Spleen (tissue), 11 donors: ENCODE data around the gene CDR2. TPM values are rescaled to one million over a fixed set of nuclear protein-coding genes. Genes with fewer than 3 reads are reported as not detected.
"Not testable (repeated sequence)": the region's sequence is repeated elsewhere in the genome, so short reads cannot be mapped to it uniquely, and the experiment has no call there.

ENCODE experiments used
- DNase-seq: peaks from one replicate; pipeline ENCODE4 v3.0.0-alpha.2; 2020
- H3K27ac ChIP-seq, 8 donors: fragments of 200-600 bp; sonication (generic) in 7 of 8; 1 replicate in 4 of 8; 2 replicates in 4 of 8; pipeline versions ENCODE4 v1.5.0 to v1.8.0; 2016 to 2021; ENCODE audit warnings: inconsistent platforms in 4 of 8, mild to moderate bottlenecking in 4 of 8, moderate library complexity in 1 of 8
- H3K27me3 ChIP-seq, 7 donors: fragments of 200-600 bp; sonication (generic) in 6 of 7; replicated peaks in 1 of 7; 1 replicate in 4 of 7; 2 replicates in 3 of 7; pipeline versions ENCODE4 v1.5.0 to v1.8.0; 2016 to 2021; ENCODE audit warnings: inconsistent platforms in 3 of 7, mild to moderate bottlenecking in 1 of 7
- H3K36me3 ChIP-seq, 6 donors: fragments of 200-600 bp; sonication (generic) in 5 of 6; 1 replicate in 4 of 6; 2 replicates in 2 of 6; pipeline versions ENCODE4 v1.5.0 to v1.8.0; 2016 to 2021; ENCODE audit warnings: inconsistent platforms in 2 of 6
- H3K4me1 ChIP-seq, 6 donors: fragments of 200-600 bp; sonication (generic) in 5 of 6; 1 replicate in 3 of 6; 2 replicates in 3 of 6; pipeline versions ENCODE4 v1.5.0 to v1.8.0; 2016 to 2021; ENCODE audit warnings: inconsistent platforms in 3 of 6
- H3K4me3 ChIP-seq, 8 donors: fragments of 200-600 bp; sonication (generic) in 7 of 8; 1 replicate in 4 of 8; 2 replicates in 4 of 8; pipeline versions ENCODE4 v1.5.0 to v1.8.0; 2016 to 2021; ENCODE audit warnings: inconsistent platforms in 4 of 8, mild to moderate bottlenecking in 4 of 8, moderate library complexity in 2 of 8
- H3K9me3 ChIP-seq, 8 donors: fragments of 200-600 bp; sonication (generic) in 7 of 8; 1 replicate in 4 of 8; 2 replicates in 4 of 8; pipeline versions ENCODE4 v1.5.0 to v1.8.0; 2016 to 2021; ENCODE audit warnings: inconsistent platforms in 4 of 8
- POLR2A ChIP-seq, 3 donors: fragments of 450-650 bp; IDR thresholded peaks; one replicate each; pipeline ENCODE4 v1.5.1; 2017; ENCODE audit warnings: antibody characterized with exemption in 3 of 3, mild to moderate bottlenecking in 1 of 3
- POLR2AphosphoS5 ChIP-seq, 3 donors: sonication (generic); formaldehyde crosslinking; IDR thresholded peaks; one replicate each; pipeline ENCODE4 v1.5.1; 2017; ENCODE audit warnings: antibody characterized with exemption in 3 of 3
- WGBS, 5 donors: extraction: QIAGEN DNeasy Blood & Tissue Kit in 3 of 5; methylation state at CpG; one replicate each; pipeline versions ENCODE4 v1.1.5 to v1.1.7; 2013 to 2018; 5-methylcytosine and 5-hydroxymethylcytosine counted together
- intact Hi-C: fragments of 100-400 bp; cut with DNase I; formaldehyde crosslinking; loops from one replicate; pipeline ENCODE4 v1.15.0; 2023; ENCODE audit warnings: low total_unique reads
- polyA plus RNA-seq, 3 donors: library from polyadenylated mRNA; stranded (reverse); fragments of 200-250 nt; gene quantifications; one replicate each; pipeline ENCODE4 v1.2.1, GENCODE V29; 2013
- total RNA-seq, 7 donors: library from RNA; depleted of rRNA in 3 of 7; stranded (reverse); fragments of >200 nt in 3 of 7; fragmentation: NEBNext Ultra II Directional in 4 of 7; extraction: Animal tissue kit (Norgen Biotek cat#: 25700) in 4 of 7; gene quantifications; one replicate each; pipeline versions ENCODE4 v1.1.0 to v1.2.1, GENCODE V29; 2016 to 2021
- TF ChIP-seq, protein P1 (sequence below), 11 experiments: fragments of 200-600 bp in 7 of 11; fragments of 450-650 bp in 4 of 11; sonication (generic) in 4 of 11; IDR thresholded peaks in 8 of 11; conservative IDR thresholded peaks in 3 of 11; 1 replicate in 7 of 11; 2 replicates in 4 of 11; pipeline versions ENCODE4 v1.4.0 to v1.8.0; 2016 to 2021; ENCODE audit warnings: antibody characterized with exemption in 11 of 11, inconsistent platforms in 4 of 11, mild to moderate bottlenecking in 1 of 11
- donor health status: healthy with polysubstance abuse.
- donor health status: DM: no; HTN: no; CAD: no; lungs with moderate emphysema.
- donor health status: DM: no; HTN: no; CAD: no.
- donor health status: Bipolar disorder and iron deficiency.
- donor health status: healthy.
- donor health status: DM: no; HTN: no; CAD: no.
- donor health status: DM: yes; HTN: yes; CAD: no.

CDR2 gene
- total and polyA plus RNA-seq, 10 donors: 7.7 to 33.4 (median 23.6) TPM

GRCh38 chr16:22420606-22421135 is 46.3 kb upstream of the CDR2 start:
- H3K4me1 ChIP-seq: peaks cover 0 to 24% (median 11%) of the 10 kb centered on the region in 6 donors
- no peak overlapping the region for H3K4me3 ChIP-seq
- TF ChIP-seq POLR2A (IDR thresholded peaks at IDR 0.05): no peak
- TF ChIP-seq, protein P1, sequence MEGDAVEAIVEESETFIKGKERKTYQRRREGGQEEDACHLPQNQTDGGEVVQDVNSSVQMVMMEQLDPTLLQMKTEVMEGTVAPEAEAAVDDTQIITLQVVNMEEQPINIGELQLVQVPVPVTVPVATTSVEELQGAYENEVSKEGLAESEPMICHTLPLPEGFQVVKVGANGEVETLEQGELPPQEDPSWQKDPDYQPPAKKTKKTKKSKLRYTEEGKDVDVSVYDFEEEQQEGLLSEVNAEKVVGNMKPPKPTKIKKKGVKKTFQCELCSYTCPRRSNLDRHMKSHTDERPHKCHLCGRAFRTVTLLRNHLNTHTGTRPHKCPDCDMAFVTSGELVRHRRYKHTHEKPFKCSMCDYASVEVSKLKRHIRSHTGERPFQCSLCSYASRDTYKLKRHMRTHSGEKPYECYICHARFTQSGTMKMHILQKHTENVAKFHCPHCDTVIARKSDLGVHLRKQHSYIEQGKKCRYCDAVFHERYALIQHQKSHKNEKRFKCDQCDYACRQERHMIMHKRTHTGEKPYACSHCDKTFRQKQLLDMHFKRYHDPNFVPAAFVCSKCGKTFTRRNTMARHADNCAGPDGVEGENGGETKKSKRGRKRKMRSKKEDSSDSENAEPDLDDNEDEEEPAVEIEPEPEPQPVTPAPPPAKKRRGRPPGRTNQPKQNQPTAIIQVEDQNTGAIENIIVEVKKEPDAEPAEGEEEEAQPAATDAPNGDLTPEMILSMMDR (IDR thresholded peaks at IDR 0.05 in 8 of 11, conservative IDR thresholded peaks at IDR 0.05 in 3 of 11): no peak
- TF ChIP-seq POLR2AphosphoS5 (IDR thresholded peaks at IDR 0.05): no peak
- H3K27me3 ChIP-seq: no peaks in the 10 kb centered on the region
- H3K27ac ChIP-seq: no peak overlapping the region
- intact Hi-C loops: no loop called here
- no peaks in the 10 kb centered on the region for H3K9me3 ChIP-seq
- WGBS, 5 donors: 95 to 98% (median 96%) methylated on average over 18 of the region's 18 CpGs
- peaks cover 0 to 75% (median 19%) of the 10 kb centered on the region in 6 donors for H3K36me3 ChIP-seq
- DNase-seq: no peak

GRCh38 chr16:22419908-22420307 is 45.5 kb upstream of the CDR2 start:
- H3K9me3 ChIP-seq: no peaks in the 10 kb centered on the region
- H3K27me3 ChIP-seq: no peaks in the 10 kb centered on the region
- H3K4me3 ChIP-seq: no peak overlapping the region
- peaks cover 0 to 17% (median 9%) of the 10 kb centered on the region in 6 donors for H3K4me1 ChIP-seq
- intact Hi-C loops: no loop called here
- H3K36me3 ChIP-seq: peaks cover 0 to 67% (median 19%) of the 10 kb centered on the region in 6 donors
- no peak overlapping the region for H3K27ac ChIP-seq
- peak; percentile 65 for DNase-seq
- TF ChIP-seq, protein P1 (IDR thresholded peaks at IDR 0.05 in 8 of 11, conservative IDR thresholded peaks at IDR 0.05 in 3 of 11): no peak
- TF ChIP-seq POLR2AphosphoS5 (IDR thresholded peaks at IDR 0.05) (no peak), POLR2A (IDR thresholded peaks at IDR 0.05) (no peak)
- 96 to 98% (median 97%) methylated on average over 11 of the region's 11 CpGs for WGBS, 5 donors

DNA sequence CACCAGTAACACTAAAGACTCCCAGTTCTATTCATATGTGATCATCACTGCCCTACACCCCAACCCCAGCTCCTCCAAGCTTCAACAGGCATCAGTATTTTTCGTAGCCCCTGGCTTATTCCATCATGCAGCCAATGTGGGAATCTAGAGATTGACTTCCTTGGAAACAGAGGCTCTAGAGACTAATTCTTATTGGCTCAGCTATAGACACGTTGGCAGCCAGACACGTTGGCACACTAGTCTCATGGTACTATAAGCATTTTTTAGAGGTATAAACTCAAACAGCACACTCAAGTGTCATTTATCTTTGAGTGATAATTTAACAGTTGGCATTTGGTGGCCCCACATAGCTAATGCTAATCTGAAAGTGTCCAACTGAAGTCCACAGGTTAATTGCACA is 44.4 kb upstream of the CDR2 start:
- no peak overlapping the region for H3K27ac ChIP-seq
- H3K9me3 ChIP-seq: no peaks in the 10 kb centered on the region
- no peaks in the 10 kb centered on the region for H3K27me3 ChIP-seq
- H3K4me3 ChIP-seq: no peak overlapping the region
- H3K36me3 ChIP-seq: peaks cover 0 to 56% (median 19%) of the 10 kb centered on the region in 6 donors
- WGBS, 5 donors: 84 to 95% (median 95%) methylated on average over 3 of the region's 3 CpGs
- no peak for DNase-seq
- TF ChIP-seq POLR2AphosphoS5 (IDR thresholded peaks at IDR 0.05) (no peak), POLR2A (IDR thresholded peaks at IDR 0.05) (no peak)
- TF ChIP-seq, protein P1 (IDR thresholded peaks at IDR 0.05 in 8 of 11, conservative IDR thresholded peaks at IDR 0.05 in 3 of 11): no peak
- H3K4me1 ChIP-seq: peaks cover 0 to 6% (median 4%) of the 10 kb centered on the region in 6 donors
- intact Hi-C loops: no loop called here

- H3K27ac ChIP-seq, H3K4me1 ChIP-seq, H3K4me3 ChIP-seq, H3K9me3 ChIP-seq, DNase-seq, H3K27me3 ChIP-seq, intact Hi-C loops: not testable (repeated sequence)
- WGBS, 5 donors: 93 to 96% (median 94%) methylated on average over 6 of the region's 6 CpGs
- peaks cover 0 to 46% (median 17%) of the 10 kb centered on the region in 6 donors for H3K36me3 ChIP-seq
Observed at GRCh38 chr16:22417798-22418197, 43.4 kb upstream of the CDR2 start.
